ENCODE data around the gene GUCY2C.

Gene GUCY2C

DNA sequence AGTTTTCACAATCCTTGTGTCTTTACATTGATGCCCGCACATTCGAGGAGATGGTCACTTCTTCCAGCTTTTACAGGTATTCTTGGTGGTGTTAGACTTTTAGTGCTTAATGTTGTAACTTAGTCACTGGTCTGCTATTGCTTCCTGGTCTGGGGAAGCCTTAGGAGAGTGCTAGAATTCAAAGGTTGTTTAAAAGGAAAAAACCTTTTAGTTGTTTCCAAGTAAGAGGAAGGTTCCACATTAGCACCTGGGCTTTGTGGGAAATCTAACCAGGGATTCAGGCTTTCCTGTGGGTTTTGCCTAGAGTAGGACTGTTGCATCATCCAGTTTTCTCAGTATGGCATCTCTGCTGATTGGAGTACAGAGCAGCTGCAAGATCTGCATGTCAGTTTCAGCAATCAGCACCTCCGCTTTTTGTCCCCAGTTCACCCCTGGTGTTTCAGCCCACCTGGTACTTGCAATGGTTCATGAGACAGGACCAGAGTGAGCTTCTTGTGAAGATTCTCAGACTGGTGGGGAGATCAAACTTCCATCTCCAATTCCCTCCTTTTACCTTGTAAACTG is 84.7 kb downstream of the GUCY2C start:
- CTCF ChIA-PET, result interaction anchor here (0.7 to 1.1 kb wide), 2 partner anchors 97 to 328 kb away, joined by 3 to 4 read pairs; no protein-coding TSS in a partner anchor
- POLR2A ChIA-PET, result no interaction called here
- TF ChIP-seq ZNF837 (tag by site-specific recombination; IDR thresholded peaks at IDR 0.05) (no peak), ZNF501 (tag by site-specific recombination; IDR thresholded peaks at IDR 0.05) (no peak), YY2 (tag by site-specific recombination; IDR thresholded peaks at IDR 0.05) (no peak), ZNF366 (tag by site-specific recombination; conservative IDR thresholded peaks at IDR 0.05) (no peak), ZNF677 (tag by site-specific recombination; IDR thresholded peaks at IDR 0.05) (no peak), RBAK (tag by site-specific recombination; IDR thresholded peaks at IDR 0.05) (no peak), ZNF664 (tag by site-specific recombination; IDR thresholded peaks at IDR 0.05) (no peak), ZNF311 (tag by site-specific recombination; IDR thresholded peaks at IDR 0.05; ENCODE audit: borderline replicate concordance) (no peak), MYNN (tag by site-specific recombination; IDR thresholded peaks at IDR 0.05; ENCODE audit: borderline replicate concordance) (no peak), ZNF266 (tag by site-specific recombination; IDR thresholded peaks at IDR 0.05; ENCODE audit: low read depth) (no peak), ZNF221 (tag by site-specific recombination; IDR thresholded peaks at IDR 0.05; ENCODE audit: borderline replicate concordance) (no peak), ZNF211 (tag by site-specific recombination; IDR thresholded peaks at IDR 0.05; ENCODE audit: low read depth) (no peak), SCRT2 (tag by site-specific recombination; IDR thresholded peaks at IDR 0.05) (no peak)
- TF ChIP-seq, protein P1, sequence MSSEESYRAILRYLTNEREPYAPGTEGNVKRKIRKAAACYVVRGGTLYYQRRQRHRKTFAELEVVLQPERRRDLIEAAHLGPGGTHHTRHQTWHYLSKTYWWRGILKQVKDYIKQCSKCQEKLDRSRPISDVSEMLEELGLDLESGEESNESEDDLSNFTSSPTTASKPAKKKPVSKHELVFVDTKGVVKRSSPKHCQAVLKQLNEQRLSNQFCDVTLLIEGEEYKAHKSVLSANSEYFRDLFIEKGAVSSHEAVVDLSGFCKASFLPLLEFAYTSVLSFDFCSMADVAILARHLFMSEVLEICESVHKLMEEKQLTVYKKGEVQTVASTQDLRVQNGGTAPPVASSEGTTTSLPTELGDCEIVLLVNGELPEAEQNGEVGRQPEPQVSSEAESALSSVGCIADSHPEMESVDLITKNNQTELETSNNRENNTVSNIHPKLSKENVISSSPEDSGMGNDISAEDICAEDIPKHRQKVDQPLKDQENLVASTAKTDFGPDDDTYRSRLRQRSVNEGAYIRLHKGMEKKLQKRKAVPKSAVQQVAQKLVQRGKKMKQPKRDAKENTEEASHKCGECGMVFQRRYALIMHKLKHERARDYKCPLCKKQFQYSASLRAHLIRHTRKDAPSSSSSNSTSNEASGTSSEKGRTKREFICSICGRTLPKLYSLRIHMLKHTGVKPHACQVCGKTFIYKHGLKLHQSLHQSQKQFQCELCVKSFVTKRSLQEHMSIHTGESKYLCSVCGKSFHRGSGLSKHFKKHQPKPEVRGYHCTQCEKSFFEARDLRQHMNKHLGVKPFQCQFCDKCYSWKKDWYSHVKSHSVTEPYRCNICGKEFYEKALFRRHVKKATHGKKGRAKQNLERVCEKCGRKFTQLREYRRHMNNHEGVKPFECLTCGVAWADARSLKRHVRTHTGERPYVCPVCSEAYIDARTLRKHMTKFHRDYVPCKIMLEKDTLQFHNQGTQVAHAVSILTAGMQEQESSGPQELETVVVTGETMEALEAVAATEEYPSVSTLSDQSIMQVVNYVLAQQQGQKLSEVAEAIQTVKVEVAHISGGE (tag by site-specific recombination; conservative IDR thresholded peaks at IDR 0.05; ENCODE audit: low read depth), result no peak
- TF ChIP-seq, protein P2, sequence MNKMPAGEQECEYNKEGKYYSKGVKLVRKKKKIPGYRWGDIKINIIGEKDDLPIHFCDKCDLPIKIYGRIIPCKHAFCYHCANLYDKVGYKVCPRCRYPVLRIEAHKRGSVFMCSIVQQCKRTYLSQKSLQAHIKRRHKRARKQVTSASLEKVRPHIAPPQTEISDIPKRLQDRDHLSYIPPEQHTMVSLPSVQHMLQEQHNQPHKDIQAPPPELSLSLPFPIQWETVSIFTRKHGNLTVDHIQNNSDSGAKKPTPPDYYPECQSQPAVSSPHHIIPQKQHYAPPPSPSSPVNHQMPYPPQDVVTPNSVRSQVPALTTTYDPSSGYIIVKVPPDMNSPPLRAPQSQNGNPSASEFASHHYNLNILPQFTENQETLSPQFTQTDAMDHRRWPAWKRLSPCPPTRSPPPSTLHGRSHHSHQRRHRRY (tag by site-specific recombination; IDR thresholded peaks at IDR 0.05), result no peak
- TF ChIP-seq, protein P3, sequence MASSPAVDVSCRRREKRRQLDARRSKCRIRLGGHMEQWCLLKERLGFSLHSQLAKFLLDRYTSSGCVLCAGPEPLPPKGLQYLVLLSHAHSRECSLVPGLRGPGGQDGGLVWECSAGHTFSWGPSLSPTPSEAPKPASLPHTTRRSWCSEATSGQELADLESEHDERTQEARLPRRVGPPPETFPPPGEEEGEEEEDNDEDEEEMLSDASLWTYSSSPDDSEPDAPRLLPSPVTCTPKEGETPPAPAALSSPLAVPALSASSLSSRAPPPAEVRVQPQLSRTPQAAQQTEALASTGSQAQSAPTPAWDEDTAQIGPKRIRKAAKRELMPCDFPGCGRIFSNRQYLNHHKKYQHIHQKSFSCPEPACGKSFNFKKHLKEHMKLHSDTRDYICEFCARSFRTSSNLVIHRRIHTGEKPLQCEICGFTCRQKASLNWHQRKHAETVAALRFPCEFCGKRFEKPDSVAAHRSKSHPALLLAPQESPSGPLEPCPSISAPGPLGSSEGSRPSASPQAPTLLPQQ (tag by site-specific recombination; IDR thresholded peaks at IDR 0.05), result no peak
- TF ChIP-seq, protein P4, sequence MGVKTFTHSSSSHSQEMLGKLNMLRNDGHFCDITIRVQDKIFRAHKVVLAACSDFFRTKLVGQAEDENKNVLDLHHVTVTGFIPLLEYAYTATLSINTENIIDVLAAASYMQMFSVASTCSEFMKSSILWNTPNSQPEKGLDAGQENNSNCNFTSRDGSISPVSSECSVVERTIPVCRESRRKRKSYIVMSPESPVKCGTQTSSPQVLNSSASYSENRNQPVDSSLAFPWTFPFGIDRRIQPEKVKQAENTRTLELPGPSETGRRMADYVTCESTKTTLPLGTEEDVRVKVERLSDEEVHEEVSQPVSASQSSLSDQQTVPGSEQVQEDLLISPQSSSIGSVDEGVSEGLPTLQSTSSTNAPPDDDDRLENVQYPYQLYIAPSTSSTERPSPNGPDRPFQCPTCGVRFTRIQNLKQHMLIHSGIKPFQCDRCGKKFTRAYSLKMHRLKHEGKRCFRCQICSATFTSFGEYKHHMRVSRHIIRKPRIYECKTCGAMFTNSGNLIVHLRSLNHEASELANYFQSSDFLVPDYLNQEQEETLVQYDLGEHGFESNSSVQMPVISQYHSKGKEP (tag by site-specific recombination; IDR thresholded peaks at IDR 0.05), result no peak
- no peaks in the 10 kb centered on the region for H3K4me1 ChIP-seq (ENCODE audit: control insufficient read depth, insufficient read depth, low read length)
- H3K4me3 ChIP-seq (ENCODE audit: low read depth, low read length), result no peak overlapping the region
- H3K27ac ChIP-seq (ENCODE audit: extremely low read depth, low read depth, low read length), result no peak overlapping the region
- no peaks in the 10 kb centered on the region for H3K36me3 ChIP-seq (ENCODE audit: control insufficient read depth in 2 of 2, insufficient read depth in 1 of 2, low read length in 2 of 2)
- no peaks in the 10 kb centered on the region for H3K9me3 ChIP-seq (ENCODE audit: control insufficient read depth, insufficient read depth, low read depth, low read length)

DNA sequence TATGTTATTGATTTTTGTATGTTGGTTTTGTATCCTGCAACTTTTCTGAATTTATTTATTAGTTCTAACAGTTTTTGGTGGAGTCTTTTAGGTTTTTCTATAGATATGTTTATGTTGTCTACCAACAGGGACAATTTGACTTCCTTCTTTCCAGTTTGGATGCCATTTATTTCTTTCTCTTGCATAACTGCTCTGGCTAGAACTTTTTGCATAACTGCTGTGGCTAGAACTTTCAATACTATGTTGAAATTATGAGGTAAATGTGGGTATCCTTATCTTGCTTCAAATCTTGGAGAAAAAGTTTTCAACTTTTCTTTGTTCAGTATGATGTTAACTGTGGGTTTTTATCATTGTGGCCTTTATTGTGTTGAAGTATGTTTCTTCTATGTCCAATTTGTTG is 88.8 kb downstream of the GUCY2C start:
- CTCF ChIA-PET, result no interaction called here
- POLR2A ChIA-PET, result no interaction called here
- no peaks in the 10 kb centered on the region for H3K36me3 ChIP-seq (ENCODE audit: control insufficient read depth in 2 of 2, insufficient read depth in 1 of 2, low read length in 2 of 2)
- no peak overlapping the region for H3K27ac ChIP-seq (ENCODE audit: extremely low read depth, low read depth, low read length)
- no peak for TF ChIP-seq FEZF1 (tag by site-specific recombination; IDR thresholded peaks at IDR 0.05)
- no peak for TF ChIP-seq ZNF549 (tag by site-specific recombination; IDR thresholded peaks at IDR 0.05)
- TF ChIP-seq ZNF19 (tag by site-specific recombination; IDR thresholded peaks at IDR 0.05; ENCODE audit: low read depth), result no peak
- no peaks in the 10 kb centered on the region for H3K4me1 ChIP-seq (ENCODE audit: control insufficient read depth, insufficient read depth, low read length)
- no peak overlapping the region for H3K4me3 ChIP-seq (ENCODE audit: low read depth, low read length)
- no peaks in the 10 kb centered on the region for H3K9me3 ChIP-seq (ENCODE audit: control insufficient read depth, insufficient read depth, low read depth, low read length)
